ENCODE measurements around the gene ADAT3. TPM values are rescaled to one million over a fixed set of nuclear protein-coding genes. Genes with fewer than 3 reads are reported as not detected.

Gene ADAT3
- total RNA-seq, 2 experiments from 2014 or later = 7.6 to 9.3 TPM

- ATAC-seq (ENCODE audit: low read depth) (no peak), DNase-seq (no peak)
- H3K4me3 Mint-ChIP-seq = no peak overlapping the region
- POLR2A ChIA-PET = no interaction called here
- no peaks in the 10 kb centered on the region for H3K27me3 Mint-ChIP-seq
- H3K36me3 Mint-ChIP-seq = no peaks in the 10 kb centered on the region
- H3K9me3 Mint-ChIP-seq = no peaks in the 10 kb centered on the region
- H3K27ac Mint-ChIP-seq = no peak overlapping the region
- H3K4me1 Mint-ChIP-seq = peaks cover 2% of the 10 kb centered on the region
Observed at GRCh38 chr19:1957562-1958248, 52.5 kb downstream of the ADAT3 start.

DNA sequence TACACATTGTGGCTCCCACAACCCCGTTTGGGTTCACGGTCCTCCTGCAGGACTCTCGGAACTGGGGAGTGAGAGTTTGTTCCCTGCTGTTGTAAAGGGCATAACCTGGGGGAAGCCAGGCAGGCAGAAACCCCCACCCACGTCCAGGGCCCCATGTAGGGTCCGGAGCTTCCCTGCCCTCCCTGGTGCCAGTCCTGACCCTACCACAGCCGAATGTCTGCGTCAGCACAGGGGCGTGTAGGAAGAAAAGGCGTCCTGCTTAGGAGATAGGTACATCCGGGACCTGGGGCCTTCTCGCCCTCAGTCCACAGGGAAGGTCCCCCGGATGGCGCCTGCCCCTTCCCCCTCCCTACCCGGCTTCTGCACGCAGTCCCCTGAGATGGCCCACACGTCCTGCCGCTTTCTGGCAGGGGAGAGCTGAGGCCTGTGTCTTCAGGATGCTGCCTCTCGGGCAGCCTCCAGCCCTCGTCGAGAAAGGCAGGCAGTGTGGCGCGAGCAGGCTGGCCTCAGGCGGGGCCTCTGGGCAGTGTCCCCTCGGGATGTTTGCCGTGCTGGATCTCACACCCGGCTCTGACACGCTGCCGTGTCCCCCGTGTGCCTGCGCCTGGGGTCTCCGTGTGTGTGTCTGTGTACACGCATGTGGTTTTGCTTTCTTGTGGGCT, 54.9 kb downstream of the ADAT3 start:
- H3K9me3 Mint-ChIP-seq = no peaks in the 10 kb centered on the region
- POLR2A ChIA-PET = no interaction called here
- ATAC-seq (ENCODE audit: low read depth) (no peak), DNase-seq (no peak)
- no peak overlapping the region for H3K4me3 Mint-ChIP-seq
- H3K36me3 Mint-ChIP-seq = no peaks in the 10 kb centered on the region
- H3K27me3 Mint-ChIP-seq = no peaks in the 10 kb centered on the region
- peaks cover 2% of the 10 kb centered on the region for H3K4me1 Mint-ChIP-seq
- H3K27ac Mint-ChIP-seq = no peak overlapping the region

GRCh38 chr19:1961000-1961883, 56.0 kb downstream of the ADAT3 start:
- H3K36me3 Mint-ChIP-seq = peaks cover 1% of the 10 kb centered on the region
- no peaks in the 10 kb centered on the region for H3K9me3 Mint-ChIP-seq
- ATAC-seq (ENCODE audit: low read depth) (no peak), DNase-seq (no peak)
- peaks cover 9% of the 10 kb centered on the region for H3K4me1 Mint-ChIP-seq
- H3K4me3 Mint-ChIP-seq = no peak overlapping the region
- no peaks in the 10 kb centered on the region for H3K27me3 Mint-ChIP-seq
- H3K27ac Mint-ChIP-seq = no peak overlapping the region
- POLR2A ChIA-PET = no interaction called here

GRCh38 chr19:1962674-1963073, 57.5 kb downstream of the ADAT3 start:
- POLR2A ChIA-PET = no interaction called here
- no peak overlapping the region for H3K4me3 Mint-ChIP-seq
- H3K27ac Mint-ChIP-seq = no peak overlapping the region
- no peaks in the 10 kb centered on the region for H3K9me3 Mint-ChIP-seq
- H3K36me3 Mint-ChIP-seq = peaks cover 1% of the 10 kb centered on the region
- DNase-seq = no peak
- H3K4me1 Mint-ChIP-seq = peaks cover 18% of the 10 kb centered on the region
- ATAC-seq (ENCODE audit: low read depth) = no peak
- no peaks in the 10 kb centered on the region for H3K27me3 Mint-ChIP-seq

Other genes starting within 250 kb of the ADAT3 start
- gene ONECUT3, start 151.9 kb upstream of the ADAT3 start, total RNA-seq = not detected
- gene ATP8B3, start 93.1 kb upstream of the ADAT3 start, total RNA-seq = 10 to 100 TPM; 17.0 to 18.6 TPM
- gene REXO1, start 56.9 kb upstream of the ADAT3 start, total RNA-seq = 10 to 100 TPM; 57.9 to 60.4 TPM
- gene KLF16, start 41.8 kb upstream of the ADAT3 start, total RNA-seq = 10 to 100 TPM; 21.5 to 21.8 TPM
- gene ABHD17A, start 19.9 kb upstream of the ADAT3 start, total RNA-seq = 100 to 1,000 TPM; 185 to 194 TPM
- 10 to 100 TPM; 35.1 to 35.2 TPM for gene SCAMP4, start within 50 bp of the ADAT3 start, total RNA-seq
- 100 to 1,000 TPM; 127 to 134 TPM for gene CSNK1G2, start 35.8 kb downstream of the ADAT3 start, total RNA-seq
- 10 to 100 TPM; 55.0 to 61.4 TPM for gene BTBD2, start 110.3 kb downstream of the ADAT3 start, total RNA-seq
- gene MKNK2, start 145.8 kb downstream of the ADAT3 start, total RNA-seq = 100 to 1,000 TPM; 319 to 341 TPM
- gene MOB3A, start 190.9 kb downstream of the ADAT3 start, total RNA-seq = 100 to 1,000 TPM; 190 to 200 TPM
- gene IZUMO4, start 191.5 kb downstream of the ADAT3 start, total RNA-seq = 10 to 100 TPM; 16.0 to 17.7 TPM
- gene AP3D1, start 246.2 kb downstream of the ADAT3 start, total RNA-seq = 10 to 100 TPM; 92.6 to 96.5 TPM

All from activated naive CD8-positive, alpha-beta T cell treated with anti-CD3 and anti-CD28 coated beads, Interleukin-2, amount 10 ng/mL, durations not matched to agents 7 days and 5 days (primary cell).